ENCODE measurements around the gene P4HA1.

GRCh38 chr10:73126343-73126742, 29.7 kb upstream of the P4HA1 start:
- TF ChIP-seq CTCF (IDR thresholded peaks at IDR 0.05) (no peak), MAX (CRISPR knock-in tag; IDR thresholded peaks at IDR 0.05) (no peak), FOXP4 (CRISPR knock-in tag; IDR thresholded peaks at IDR 0.05) (no peak), CREM (CRISPR knock-in tag; IDR thresholded peaks at IDR 0.05) (no peak), USF2 (CRISPR knock-in tag; IDR thresholded peaks at IDR 0.05) (no peak), CREB1 (CRISPR knock-in tag; IDR thresholded peaks at IDR 0.05) (no peak), KAT7 (CRISPR knock-in tag; IDR thresholded peaks at IDR 0.05; ENCODE audit: borderline replicate concordance) (no peak), SP1 (CRISPR knock-in tag; conservative IDR thresholded peaks at IDR 0.05) (no peak)
- TF ChIP-seq, protein P1, sequence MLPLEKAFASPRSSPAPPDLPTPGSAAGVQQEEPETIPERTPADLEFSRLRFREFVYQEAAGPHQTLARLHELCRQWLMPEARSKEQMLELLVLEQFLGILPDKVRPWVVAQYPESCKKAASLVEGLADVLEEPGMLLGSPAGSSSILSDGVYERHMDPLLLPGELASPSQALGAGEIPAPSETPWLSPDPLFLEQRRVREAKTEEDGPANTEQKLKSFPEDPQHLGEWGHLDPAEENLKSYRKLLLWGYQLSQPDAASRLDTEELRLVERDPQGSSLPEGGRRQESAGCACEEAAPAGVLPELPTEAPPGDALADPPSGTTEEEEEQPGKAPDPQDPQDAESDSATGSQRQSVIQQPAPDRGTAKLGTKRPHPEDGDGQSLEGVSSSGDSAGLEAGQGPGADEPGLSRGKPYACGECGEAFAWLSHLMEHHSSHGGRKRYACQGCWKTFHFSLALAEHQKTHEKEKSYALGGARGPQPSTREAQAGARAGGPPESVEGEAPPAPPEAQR (CRISPR knock-in tag; IDR thresholded peaks at IDR 0.05): no peak

All from WTC11 (cell line).